H9 (cell line): Measurements from ENCODE around the gene PDE4B. TPM values are rescaled to one million over a fixed set of nuclear protein-coding genes. Genes with fewer than 3 reads are reported as not detected.

Experiments used
- DNase-seq: peaks from one replicate; pipeline ENCODE4 v3.0.0-alpha.2; 2017
- H2AFZ ChIP-seq: one replicate; pipeline ENCODE4 v1.6.1; 2013; ENCODE audit warnings: mild to moderate bottlenecking, low read length, control low read depth, moderate library complexity
- H2AK5ac ChIP-seq: 2 replicates; pipeline ENCODE4 v1.6.1; 2013; ENCODE audit warnings: low read length, control low read depth, mixed read lengths; ENCODE audit not compliant: insufficient read length
- H2BK120ac ChIP-seq: one replicate; pipeline ENCODE4 v1.6.1; 2013; ENCODE audit warnings: low read depth, mild to moderate bottlenecking, low read length, control low read depth, inconsistent platforms; ENCODE audit not compliant: poor library complexity, severe bottlenecking
- H2BK12ac ChIP-seq: 2 replicates; pipeline ENCODE4 v1.6.1; 2013; ENCODE audit warnings: low read length, control low read depth, mixed read lengths, low read depth; ENCODE audit not compliant: insufficient read length
- H2BK15ac ChIP-seq: 2 replicates; pipeline ENCODE4 v1.6.1; 2013; ENCODE audit warnings: low read depth, low read length, control low read depth
- H2BK20ac ChIP-seq: one replicate; pipeline ENCODE4 v1.6.1; 2013; ENCODE audit warnings: low read depth, mild to moderate bottlenecking, low read length, control low read depth, inconsistent platforms; ENCODE audit not compliant: poor library complexity, severe bottlenecking
- H2BK5ac ChIP-seq: 2 replicates; pipeline ENCODE4 v1.6.1; 2013; ENCODE audit warnings: low read length, control low read depth, mixed read lengths; ENCODE audit not compliant: insufficient read length
- H3K14ac ChIP-seq: 2 replicates; pipeline ENCODE4 v1.6.1; 2013; ENCODE audit warnings: low read length, control low read depth; ENCODE audit not compliant: insufficient read depth
- H3K18ac ChIP-seq: 2 replicates; pipeline ENCODE4 v1.6.1; 2013; ENCODE audit warnings: low read depth, mild to moderate bottlenecking, mixed read lengths, low read length, control low read depth; ENCODE audit not compliant: insufficient read length
- H3K23ac ChIP-seq: 2 replicates; pipeline ENCODE4 v1.6.1; 2013; ENCODE audit warnings: low read length, control low read depth, mixed read lengths, low read depth; ENCODE audit not compliant: insufficient read length
- H3K23me2 ChIP-seq: 2 replicates; pipeline ENCODE4 v1.6.1; 2013; ENCODE audit warnings: low read depth, mild to moderate bottlenecking, mixed read lengths, low read length, control low read depth; ENCODE audit not compliant: insufficient read length, poor library complexity, severe bottlenecking
- H3K27ac ChIP-seq: 2 replicates; pipeline ENCODE4 v1.5.1; 2013; ENCODE audit warnings: low read length, control low read depth, mixed read lengths, low read depth; ENCODE audit not compliant: insufficient read length
- H3K27me3 ChIP-seq: 2 replicates; pipeline ENCODE4 v1.6.1; 2013; ENCODE audit warnings: low read length, control low read depth, inconsistent platforms; ENCODE audit not compliant: insufficient read depth
- H3K4ac ChIP-seq: 2 replicates; pipeline ENCODE4 v1.6.1; 2013; ENCODE audit warnings: low read depth, mild to moderate bottlenecking, control low read depth, inconsistent platforms, low read length, moderate library complexity
- H3K4me1 ChIP-seq: 2 replicates; pipeline ENCODE4 v1.6.1; 2013; ENCODE audit warnings: low read length, control low read depth, inconsistent platforms; ENCODE audit not compliant: insufficient read depth
- H3K4me2 ChIP-seq: 2 replicates; pipeline ENCODE4 v1.6.1; 2013; ENCODE audit warnings: low read length, control low read depth, mixed read lengths; ENCODE audit not compliant: insufficient read length, insufficient read depth
- H3K56ac ChIP-seq: 2 replicates; pipeline ENCODE4 v1.6.1; 2013; ENCODE audit warnings: low read depth, mild to moderate bottlenecking, mixed read lengths, low read length, control low read depth; ENCODE audit not compliant: insufficient read length
- H3K79me1 ChIP-seq: 2 replicates; pipeline ENCODE4 v1.6.1; 2013; ENCODE audit warnings: low read depth, mild to moderate bottlenecking, moderate library complexity, low read length, control low read depth, inconsistent platforms; ENCODE audit not compliant: insufficient read depth, poor library complexity, severe bottlenecking
- H3K79me2 ChIP-seq: 2 replicates; pipeline ENCODE4 v1.6.1; 2013; ENCODE audit warnings: low read length, control low read depth, inconsistent platforms; ENCODE audit not compliant: insufficient read depth
- H3K9ac ChIP-seq: 2 replicates; pipeline ENCODE4 v1.6.1; 2013; ENCODE audit warnings: low read length, control low read depth, mixed read lengths; ENCODE audit not compliant: insufficient read length; ENCODE audit errors: extremely low read depth
- H3K9me3 ChIP-seq: one replicate; pipeline ENCODE4 v1.6.1; 2013; ENCODE audit warnings: low read depth, low read length, inconsistent platforms; ENCODE audit not compliant: control insufficient read depth
- H3T11ph ChIP-seq: one replicate; pipeline ENCODE4 v1.6.1; 2013; ENCODE audit warnings: mild to moderate bottlenecking, low read length, control low read depth, inconsistent platforms
- H4K20me1 ChIP-seq: one replicate; pipeline ENCODE4 v1.6.1; 2013; ENCODE audit not compliant: control insufficient read depth, insufficient read length, insufficient read depth
- H4K5ac ChIP-seq: 2 replicates; pipeline ENCODE4 v1.6.1; 2013; ENCODE audit warnings: low read depth, mild to moderate bottlenecking, mixed read lengths, low read length, control low read depth; ENCODE audit not compliant: insufficient read length
- H4K8ac ChIP-seq: replicated peaks from 2 replicates; pipeline ENCODE4 v1.6.1; 2013; ENCODE audit warnings: low read length, control low read depth, mixed read lengths, low read depth; ENCODE audit not compliant: insufficient read length
- H4K91ac ChIP-seq: 2 replicates; pipeline ENCODE4 v1.6.1; 2013; ENCODE audit warnings: low read depth, mild to moderate bottlenecking, moderate library complexity, mixed read lengths, low read length, control low read depth; ENCODE audit not compliant: insufficient read length
- H3K27ac Mint-ChIP-seq, 3 experiments: 2 replicates in 2 of 3; 3 replicates in 1 of 3; pipeline ENCODE4 v1.8.0; 2020 to 2021; ENCODE audit warnings: mixed read lengths in 3 of 3, mild to moderate bottlenecking in 1 of 3, moderate library complexity in 1 of 3
- H3K27me3 Mint-ChIP-seq: 2 replicates; pipeline ENCODE4 v1.8.0; 2021; ENCODE audit warnings: low read depth, mild to moderate bottlenecking, moderate library complexity, mixed read lengths
- H3K36me3 Mint-ChIP-seq, 3 experiments: 2 replicates in 2 of 3; 3 replicates in 1 of 3; pipeline ENCODE4 v1.8.0; 2020 to 2021; ENCODE audit warnings: low read depth in 3 of 3, mixed read lengths in 3 of 3; ENCODE audit not compliant: insufficient read depth in 1 of 3
- H3K4me1 Mint-ChIP-seq, 2 experiments: 2 replicates each; pipeline ENCODE4 v1.8.0; 2020; ENCODE audit warnings: mixed read lengths in 2 of 2
- H3K4me3 Mint-ChIP-seq, 2 experiments: 2 replicates in 1 of 2; 3 replicates in 1 of 2; pipeline ENCODE4 v1.8.0; 2020 to 2021; ENCODE audit warnings: mild to moderate bottlenecking in 2 of 2, mixed read lengths in 2 of 2, moderate library complexity in 1 of 2
- H3K9me3 Mint-ChIP-seq, 2 experiments: 2 replicates in 1 of 2; 3 replicates in 1 of 2; pipeline ENCODE4 v1.8.0; 2020; ENCODE audit warnings: mild to moderate bottlenecking in 2 of 2, mixed read lengths in 2 of 2, moderate library complexity in 1 of 2
- WGBS: extraction: QIAGEN DNeasy Blood & Tissue Kit; methylation state at CpG from one replicate; pipeline ENCODE4 v1.1.7; 2013; ENCODE audit warnings: missing lambda C conversion rate, low lambda C conversion rate, mixed read lengths; ENCODE audit not compliant: insufficient read length; ENCODE audit errors: extremely low coverage; 5-methylcytosine and 5-hydroxymethylcytosine counted together
- total RNA-seq: library from RNA; stranded (reverse); gene quantifications from 2 replicates; pipeline ENCODE4 v1.2.1, GENCODE V29; 2021
- TF ChIP-seq, protein P1 (sequence below): fragments of 200-600 bp; sonication (generic); conservative IDR thresholded peaks from 3 replicates; pipeline ENCODE4 v1.8.0; 2021; ENCODE audit warnings: antibody characterized with exemption, mild to moderate bottlenecking

The PDE4B gene
- total RNA-seq, 1 experiment from 2014 or later: 19.8 TPM

GRCh38 chr1:65814752-65815151 lies 22.1 kb downstream of the PDE4B start:
- peaks cover 5 to 6% of the 10 kb centered on the region in 2 experiments for H3K4me1 Mint-ChIP-seq

More at GRCh38 chr1:65814752-65815151, 22.1 kb downstream of the PDE4B start:
- H3K9ac ChIP-seq: no peak overlapping the region
- H3K27me3 ChIP-seq: no peaks in the 10 kb centered on the region
- H3K14ac ChIP-seq: no peak overlapping the region
- H3K9me3 Mint-ChIP-seq: no peaks in the 10 kb centered on the region; a peak in 1 of 5 replicates
- H3K9me3 ChIP-seq: no peaks in the 10 kb centered on the region
- no peaks in the 10 kb centered on the region for H3K23me2 ChIP-seq
- H3K4me3 Mint-ChIP-seq: no peak overlapping the region
- no peak overlapping the region for H3K4ac ChIP-seq
- TF ChIP-seq, protein P1, sequence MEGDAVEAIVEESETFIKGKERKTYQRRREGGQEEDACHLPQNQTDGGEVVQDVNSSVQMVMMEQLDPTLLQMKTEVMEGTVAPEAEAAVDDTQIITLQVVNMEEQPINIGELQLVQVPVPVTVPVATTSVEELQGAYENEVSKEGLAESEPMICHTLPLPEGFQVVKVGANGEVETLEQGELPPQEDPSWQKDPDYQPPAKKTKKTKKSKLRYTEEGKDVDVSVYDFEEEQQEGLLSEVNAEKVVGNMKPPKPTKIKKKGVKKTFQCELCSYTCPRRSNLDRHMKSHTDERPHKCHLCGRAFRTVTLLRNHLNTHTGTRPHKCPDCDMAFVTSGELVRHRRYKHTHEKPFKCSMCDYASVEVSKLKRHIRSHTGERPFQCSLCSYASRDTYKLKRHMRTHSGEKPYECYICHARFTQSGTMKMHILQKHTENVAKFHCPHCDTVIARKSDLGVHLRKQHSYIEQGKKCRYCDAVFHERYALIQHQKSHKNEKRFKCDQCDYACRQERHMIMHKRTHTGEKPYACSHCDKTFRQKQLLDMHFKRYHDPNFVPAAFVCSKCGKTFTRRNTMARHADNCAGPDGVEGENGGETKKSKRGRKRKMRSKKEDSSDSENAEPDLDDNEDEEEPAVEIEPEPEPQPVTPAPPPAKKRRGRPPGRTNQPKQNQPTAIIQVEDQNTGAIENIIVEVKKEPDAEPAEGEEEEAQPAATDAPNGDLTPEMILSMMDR: no peak
- DNase-seq: no peak
- no peak overlapping the region for H2AK5ac ChIP-seq
- H3T11ph ChIP-seq: no peak overlapping the region
- no peak overlapping the region for H3K4me2 ChIP-seq
- no peak overlapping the region for H4K5ac ChIP-seq
- no peak overlapping the region for H2BK120ac ChIP-seq
- H4K20me1 ChIP-seq: no peaks in the 10 kb centered on the region
- no peaks in the 10 kb centered on the region for H3K79me1 ChIP-seq
- no peak overlapping the region for H2BK12ac ChIP-seq
- H3K4me1 ChIP-seq: no peaks in the 10 kb centered on the region
- no peaks in the 10 kb centered on the region for H3K27me3 Mint-ChIP-seq
- H2BK15ac ChIP-seq: no peak overlapping the region
- no peak overlapping the region for H3K27ac Mint-ChIP-seq
- no peaks in the 10 kb centered on the region for H3K36me3 Mint-ChIP-seq
- no peak overlapping the region for H2BK5ac ChIP-seq
- H4K91ac ChIP-seq: no peak overlapping the region
- H3K27ac ChIP-seq: no peak overlapping the region
- no peak overlapping the region for H3K23ac ChIP-seq
- H4K8ac ChIP-seq: no peak overlapping the region
- H2BK20ac ChIP-seq: no peak overlapping the region
- no CpG with 5 or more reads among the region's 3 CpGs for WGBS
- H3K56ac ChIP-seq: no peak overlapping the region
- H2AFZ ChIP-seq: no peak overlapping the region
- no peaks in the 10 kb centered on the region for H3K79me2 ChIP-seq
- no peak overlapping the region for H3K18ac ChIP-seq
